ENCODE measurements around the gene PIK3R1.

- TF ChIP-seq CTCF (IDR thresholded peaks at IDR 0.05) (no peak), POLR2A (IDR thresholded peaks at IDR 0.05) (no peak)
Observed at GRCh38 chr5:68242743-68243142, 27.2 kb downstream of the PIK3R1 start.

Data from esophagus squamous epithelium (tissue), 4 donors.